C4-2B (cell line): Measurements from ENCODE around the gene MRPL1.

Experiments
- ZFX ChIP-seq: fragments of 450-650 bp; IDR thresholded peaks from 2 replicates; pipeline ENCODE4 v1.6.1; 2017
- TF ChIP-seq, protein P1 (sequence below): fragments of 450-650 bp; conservative IDR thresholded peaks from 2 replicates; pipeline ENCODE4 v1.5.1; 2017; ENCODE audit warnings: mild to moderate bottlenecking

DNA sequence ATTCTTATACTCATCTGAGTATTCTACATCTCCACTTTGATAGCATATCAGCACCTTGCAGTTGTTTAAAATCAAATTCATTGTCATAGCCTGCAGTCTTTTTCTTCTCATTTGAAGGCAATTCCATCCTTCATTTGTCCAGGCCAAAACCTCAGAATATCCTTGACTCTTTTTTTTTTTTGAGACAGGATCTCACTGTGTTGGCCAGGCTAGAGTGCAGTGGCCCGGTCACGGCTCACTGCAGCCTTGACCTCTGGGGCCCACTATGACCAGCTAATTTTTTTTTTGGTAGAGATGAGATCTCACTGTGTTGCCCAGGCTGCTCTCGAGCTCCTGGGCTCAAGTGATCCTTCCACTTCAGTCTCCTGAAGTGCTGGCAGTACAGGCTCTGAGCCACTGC, 2.6 kb downstream of the MRPL1 start:
- TF ChIP-seq, protein P1, sequence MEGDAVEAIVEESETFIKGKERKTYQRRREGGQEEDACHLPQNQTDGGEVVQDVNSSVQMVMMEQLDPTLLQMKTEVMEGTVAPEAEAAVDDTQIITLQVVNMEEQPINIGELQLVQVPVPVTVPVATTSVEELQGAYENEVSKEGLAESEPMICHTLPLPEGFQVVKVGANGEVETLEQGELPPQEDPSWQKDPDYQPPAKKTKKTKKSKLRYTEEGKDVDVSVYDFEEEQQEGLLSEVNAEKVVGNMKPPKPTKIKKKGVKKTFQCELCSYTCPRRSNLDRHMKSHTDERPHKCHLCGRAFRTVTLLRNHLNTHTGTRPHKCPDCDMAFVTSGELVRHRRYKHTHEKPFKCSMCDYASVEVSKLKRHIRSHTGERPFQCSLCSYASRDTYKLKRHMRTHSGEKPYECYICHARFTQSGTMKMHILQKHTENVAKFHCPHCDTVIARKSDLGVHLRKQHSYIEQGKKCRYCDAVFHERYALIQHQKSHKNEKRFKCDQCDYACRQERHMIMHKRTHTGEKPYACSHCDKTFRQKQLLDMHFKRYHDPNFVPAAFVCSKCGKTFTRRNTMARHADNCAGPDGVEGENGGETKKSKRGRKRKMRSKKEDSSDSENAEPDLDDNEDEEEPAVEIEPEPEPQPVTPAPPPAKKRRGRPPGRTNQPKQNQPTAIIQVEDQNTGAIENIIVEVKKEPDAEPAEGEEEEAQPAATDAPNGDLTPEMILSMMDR = no peak
- no peak for TF ChIP-seq ZFX
